ENCODE results near the gene CCDC121.

GRCh38 chr2:27645197-27645596, 16.4 kb upstream of the CCDC121 start:
- TF ChIP-seq, protein P1, sequence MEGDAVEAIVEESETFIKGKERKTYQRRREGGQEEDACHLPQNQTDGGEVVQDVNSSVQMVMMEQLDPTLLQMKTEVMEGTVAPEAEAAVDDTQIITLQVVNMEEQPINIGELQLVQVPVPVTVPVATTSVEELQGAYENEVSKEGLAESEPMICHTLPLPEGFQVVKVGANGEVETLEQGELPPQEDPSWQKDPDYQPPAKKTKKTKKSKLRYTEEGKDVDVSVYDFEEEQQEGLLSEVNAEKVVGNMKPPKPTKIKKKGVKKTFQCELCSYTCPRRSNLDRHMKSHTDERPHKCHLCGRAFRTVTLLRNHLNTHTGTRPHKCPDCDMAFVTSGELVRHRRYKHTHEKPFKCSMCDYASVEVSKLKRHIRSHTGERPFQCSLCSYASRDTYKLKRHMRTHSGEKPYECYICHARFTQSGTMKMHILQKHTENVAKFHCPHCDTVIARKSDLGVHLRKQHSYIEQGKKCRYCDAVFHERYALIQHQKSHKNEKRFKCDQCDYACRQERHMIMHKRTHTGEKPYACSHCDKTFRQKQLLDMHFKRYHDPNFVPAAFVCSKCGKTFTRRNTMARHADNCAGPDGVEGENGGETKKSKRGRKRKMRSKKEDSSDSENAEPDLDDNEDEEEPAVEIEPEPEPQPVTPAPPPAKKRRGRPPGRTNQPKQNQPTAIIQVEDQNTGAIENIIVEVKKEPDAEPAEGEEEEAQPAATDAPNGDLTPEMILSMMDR (IDR thresholded peaks at IDR 0.05), result no peak
- TF ChIP-seq POLR2A (IDR thresholded peaks at IDR 0.05), result no peak
